Measurements from ENCODE around the gene HRH1.
"Not testable (repeated sequence)": the region's sequence is repeated elsewhere in the genome, so short reads cannot be mapped to it uniquely, and the experiment has no call there.

Gene HRH1

DNA sequence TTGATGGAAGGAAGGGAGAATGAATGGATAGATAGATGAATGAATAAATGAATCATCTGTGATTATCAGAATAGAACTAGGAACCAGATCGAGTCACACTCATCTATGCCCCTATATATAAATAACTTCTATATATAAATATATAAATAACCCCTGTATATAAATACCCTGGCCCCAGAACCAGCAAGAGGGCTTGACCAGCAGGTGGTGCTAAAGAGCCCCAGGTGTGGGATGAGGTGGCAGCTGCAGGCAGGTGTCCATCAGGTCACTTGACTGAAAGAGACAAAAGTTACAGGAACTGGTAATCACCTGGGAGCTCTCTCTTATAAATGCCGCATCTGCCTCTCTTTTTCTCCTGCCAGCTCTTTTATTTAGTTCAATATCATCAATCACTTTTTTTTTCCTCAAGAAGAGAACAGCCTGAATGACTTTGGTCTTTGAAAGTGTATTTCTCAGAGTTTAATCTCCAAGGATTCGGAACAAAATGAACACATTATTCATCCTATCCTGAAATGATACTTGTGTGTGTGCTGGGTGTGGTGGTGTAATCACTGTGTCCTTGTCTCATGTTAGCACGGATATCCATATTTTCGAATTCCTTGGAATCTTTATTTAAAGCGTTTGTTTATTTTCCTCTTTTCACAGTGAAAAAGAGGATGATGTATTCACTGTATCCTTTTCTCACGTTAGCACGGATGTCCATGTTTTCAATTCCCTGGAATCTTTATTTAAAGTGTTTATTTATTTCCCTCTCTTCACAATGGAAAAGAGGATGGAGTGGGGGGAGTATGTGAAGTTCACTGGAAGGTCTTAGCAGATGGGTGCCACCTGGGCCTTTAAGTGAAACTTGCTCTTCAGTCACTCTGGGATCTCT is 82.5 kb downstream of the HRH1 start:
- DNase-seq (ENCODE audit: low read depth in 2 of 3, low spot score in 2 of 3), result peak; percentile 51 to 73 (median 57)

DNA sequence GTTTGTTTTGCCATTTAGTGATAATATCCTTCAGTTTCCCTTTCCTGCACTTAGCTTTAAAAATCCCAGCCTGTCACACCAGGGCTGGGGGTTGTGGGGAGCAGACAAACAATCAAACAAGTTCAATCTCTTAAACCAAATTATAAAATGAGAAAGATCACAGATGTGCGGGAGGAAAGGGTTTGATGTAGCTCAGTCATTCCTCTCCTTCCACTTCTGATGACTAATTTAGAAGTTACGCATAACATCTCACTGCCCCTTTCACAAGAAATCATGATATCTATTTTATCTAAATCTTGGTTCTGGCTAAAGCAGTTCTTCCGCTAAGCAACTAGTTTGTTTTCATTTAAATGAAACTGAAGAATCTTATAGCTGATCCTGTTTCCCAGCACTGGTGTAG is 83.8 kb downstream of the HRH1 start:
- no peak for DNase-seq (ENCODE audit: low read depth in 2 of 3, low spot score in 2 of 3)

DNA sequence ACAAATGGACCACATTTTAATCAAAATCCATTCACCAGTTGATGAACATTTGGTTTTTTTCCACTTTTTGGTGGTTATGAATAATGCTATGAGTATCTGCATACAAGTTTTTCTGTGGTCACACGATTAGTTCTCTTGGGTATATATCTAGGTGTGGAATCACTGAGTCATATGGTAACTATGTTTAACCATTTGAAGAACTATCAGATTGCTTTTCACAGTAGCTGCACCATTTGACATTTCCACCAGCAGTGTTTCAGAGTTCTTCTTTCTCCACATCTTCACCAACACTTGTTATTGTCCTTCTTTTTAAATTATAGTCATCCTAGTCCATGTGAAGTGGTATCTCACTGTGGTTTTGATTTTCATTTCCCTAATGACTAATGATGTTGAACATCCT is 84.6 kb downstream of the HRH1 start:
- no peak for DNase-seq (ENCODE audit: low read depth in 2 of 3, low spot score in 2 of 3)

DNA sequence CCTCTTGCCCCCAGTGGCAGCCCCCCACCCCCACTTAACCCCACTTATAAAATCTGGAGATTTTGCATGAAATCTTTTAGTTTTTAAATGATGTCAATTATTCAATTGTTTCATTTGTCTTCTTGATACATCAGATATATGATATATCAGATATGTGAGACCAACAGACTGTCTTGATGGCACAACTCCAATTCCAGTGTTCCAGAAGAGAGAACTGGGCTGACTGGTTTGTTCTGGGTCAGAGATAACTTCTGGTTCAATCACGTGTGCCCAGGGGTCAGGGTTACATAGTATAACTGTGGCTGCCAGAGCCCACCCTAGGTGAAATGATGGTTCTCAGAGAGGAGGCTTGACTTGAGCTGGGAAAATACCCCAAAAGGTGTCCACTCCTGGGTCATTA is 85.5 kb downstream of the HRH1 start:
- DNase-seq (ENCODE audit: low read depth in 2 of 3, low spot score in 2 of 3), result no peak

DNA sequence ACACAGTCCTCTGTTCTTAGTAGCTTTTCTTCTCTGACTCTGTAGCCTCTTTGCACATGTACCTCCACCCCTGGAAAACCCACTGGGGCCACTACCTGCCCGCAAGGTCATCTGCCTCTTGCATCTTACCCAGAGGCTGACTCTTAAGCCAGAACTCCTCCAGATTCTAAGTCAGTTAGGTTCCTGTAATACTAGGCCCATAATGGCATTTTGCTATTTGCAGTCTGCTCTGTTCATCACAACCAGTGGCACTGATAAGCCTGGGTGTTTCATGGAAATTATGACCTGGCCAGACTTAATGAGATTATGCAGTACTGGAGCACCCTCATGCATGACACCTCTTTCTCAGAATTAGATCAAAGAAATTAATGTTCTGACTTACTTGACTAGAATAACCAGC is 86.2 kb downstream of the HRH1 start:
- peak in 1 of 3 experiments; percentile 20 for DNase-seq (ENCODE audit: low read depth in 2 of 3, low spot score in 2 of 3)

DNA sequence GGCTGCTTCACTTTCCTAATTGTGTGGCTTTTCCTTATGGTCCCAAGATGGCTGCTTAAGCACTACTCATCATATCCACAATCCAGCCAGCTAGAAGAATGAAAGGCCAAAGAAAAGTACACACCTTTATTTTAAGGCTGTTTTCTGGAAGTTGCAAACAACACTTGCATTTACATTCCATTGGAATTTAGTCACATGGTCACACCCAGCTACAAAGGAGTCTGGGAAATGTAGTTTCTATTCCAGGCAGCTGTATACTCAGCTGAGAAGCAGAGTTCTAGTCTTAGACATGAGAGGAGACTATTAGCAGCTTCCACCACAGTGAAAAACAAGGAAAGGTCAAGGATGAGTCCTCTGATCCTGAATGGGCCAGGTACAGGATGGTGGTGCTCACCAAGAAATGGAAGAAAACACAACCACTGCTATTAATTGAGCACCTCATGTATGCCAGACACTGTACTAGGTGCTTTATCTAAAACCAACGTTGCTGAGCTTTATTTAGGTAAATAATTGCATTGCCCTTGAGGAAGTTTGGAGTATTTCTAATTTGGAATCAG is 89.9 kb downstream of the HRH1 start:
- DNase-seq (ENCODE audit: low read depth in 2 of 3, low spot score in 2 of 3), result no peak

DNA sequence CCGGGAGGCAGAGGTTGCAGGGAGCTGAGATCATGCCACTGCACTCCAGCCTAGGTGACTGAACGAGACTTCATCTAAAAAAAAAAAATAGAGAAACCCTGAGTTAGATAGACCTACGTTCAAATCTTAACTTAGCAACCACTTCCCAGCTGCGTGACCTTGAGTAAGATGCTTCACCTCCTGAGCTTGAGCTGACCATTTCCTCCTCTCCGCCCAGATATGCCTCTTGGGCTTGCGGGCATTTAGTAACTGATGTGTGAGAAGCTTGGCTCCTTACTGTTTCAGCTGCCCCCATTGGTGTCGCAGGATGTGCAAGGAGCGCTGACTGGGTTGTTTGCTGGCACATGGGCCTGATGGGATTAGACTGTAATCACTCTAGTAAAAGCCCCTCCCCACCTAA is 91.0 kb downstream of the HRH1 start:
- DNase-seq (ENCODE audit: low read depth in 2 of 3, low spot score in 2 of 3), result no peak

DNA sequence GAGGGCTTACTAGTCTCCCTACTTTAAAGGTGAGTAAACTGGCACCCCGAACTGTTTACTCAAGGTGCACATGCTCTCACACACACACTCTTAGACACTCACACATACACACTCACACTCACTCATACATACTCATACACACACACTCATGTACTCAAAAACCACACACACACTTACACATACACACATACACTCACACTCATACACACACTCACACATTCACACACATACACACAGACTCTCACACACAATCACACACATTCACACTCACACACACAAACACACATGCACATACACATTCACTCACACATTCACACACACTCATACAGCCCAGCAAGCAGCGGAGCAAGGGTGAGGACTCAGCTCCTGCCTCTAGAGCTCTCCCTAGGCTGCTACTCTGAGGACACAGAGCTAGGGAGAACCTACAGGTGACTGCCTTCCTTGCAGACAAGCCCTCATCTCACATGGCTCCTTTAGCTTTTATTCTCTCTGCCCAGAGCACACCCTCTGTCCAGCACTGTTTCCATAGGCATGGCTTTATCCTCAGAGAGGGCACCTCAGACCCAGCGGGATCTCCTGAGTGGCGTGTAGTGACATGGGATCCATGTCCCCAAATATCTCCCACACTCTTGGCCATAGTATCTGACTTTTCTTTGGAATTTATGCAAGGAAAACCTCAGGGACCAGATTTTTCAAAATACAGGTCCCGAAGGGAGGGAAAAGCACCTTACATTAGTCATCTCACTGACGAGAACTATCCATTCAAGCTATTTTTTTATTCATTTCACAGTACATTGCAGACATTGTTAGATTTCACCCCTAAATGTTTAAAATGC is 91.8 kb downstream of the HRH1 start:
- DNase-seq (ENCODE audit: low read depth in 2 of 3, low spot score in 2 of 3), result no peak

DNA sequence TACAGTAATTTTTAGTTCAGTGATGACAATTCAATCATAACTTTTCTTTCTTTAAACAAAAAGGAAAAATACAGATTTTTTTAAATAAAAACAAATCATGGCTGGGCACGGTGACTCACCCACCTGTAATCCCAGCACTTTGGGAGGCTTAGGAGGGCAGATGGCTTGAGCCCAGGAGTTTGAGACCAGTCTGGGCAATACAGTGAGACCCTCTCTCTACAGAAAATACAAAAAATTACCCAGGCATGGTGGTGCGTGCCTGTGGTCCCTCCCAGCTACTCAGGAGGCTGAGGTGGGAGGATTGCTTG is 92.3 kb downstream of the HRH1 start:
- no peak for DNase-seq (ENCODE audit: low read depth in 2 of 3, low spot score in 2 of 3)

DNA sequence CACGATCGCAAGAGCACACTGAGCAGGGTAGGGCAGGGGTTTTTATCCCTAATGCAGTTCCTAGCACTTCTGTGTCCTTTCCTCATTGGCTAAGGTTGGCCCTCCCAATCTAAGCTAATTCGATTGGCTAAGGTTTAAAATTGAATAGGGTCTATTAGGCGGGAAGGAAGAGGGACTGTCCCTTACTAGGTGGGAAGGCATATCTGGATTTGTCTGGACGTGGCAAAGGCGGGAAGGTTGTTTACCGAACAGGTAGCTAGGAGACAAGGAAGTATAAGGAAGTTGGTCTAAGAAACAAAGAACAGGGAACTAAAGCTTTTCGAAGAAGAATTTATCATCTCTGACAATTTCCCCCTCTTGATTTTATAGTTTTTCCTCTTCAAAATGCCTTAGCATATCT is 93.1 kb downstream of the HRH1 start:
- no peak for DNase-seq (ENCODE audit: low read depth in 2 of 3, low spot score in 2 of 3)

DNA sequence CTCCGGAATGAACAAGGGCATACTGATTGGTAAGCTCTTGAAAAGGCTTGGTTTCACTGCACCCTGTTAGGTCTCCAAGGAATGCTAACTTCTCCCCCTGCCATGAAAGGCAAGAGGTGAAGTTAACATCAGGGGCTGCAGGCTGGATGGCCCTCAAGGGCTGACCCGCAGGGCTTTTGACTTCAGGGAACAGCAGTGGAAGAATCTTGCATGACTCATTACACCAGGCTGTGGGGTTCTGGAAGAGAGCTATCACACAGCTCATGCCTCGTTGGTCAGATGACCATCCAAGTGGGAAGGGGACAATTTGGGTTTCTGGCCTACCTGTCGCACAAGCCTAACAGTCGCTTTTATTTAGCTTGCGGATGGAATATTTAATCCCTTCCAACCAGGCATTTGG is 94.3 kb downstream of the HRH1 start:
- DNase-seq (ENCODE audit: low read depth in 2 of 3, low spot score in 2 of 3), result no peak

DNA sequence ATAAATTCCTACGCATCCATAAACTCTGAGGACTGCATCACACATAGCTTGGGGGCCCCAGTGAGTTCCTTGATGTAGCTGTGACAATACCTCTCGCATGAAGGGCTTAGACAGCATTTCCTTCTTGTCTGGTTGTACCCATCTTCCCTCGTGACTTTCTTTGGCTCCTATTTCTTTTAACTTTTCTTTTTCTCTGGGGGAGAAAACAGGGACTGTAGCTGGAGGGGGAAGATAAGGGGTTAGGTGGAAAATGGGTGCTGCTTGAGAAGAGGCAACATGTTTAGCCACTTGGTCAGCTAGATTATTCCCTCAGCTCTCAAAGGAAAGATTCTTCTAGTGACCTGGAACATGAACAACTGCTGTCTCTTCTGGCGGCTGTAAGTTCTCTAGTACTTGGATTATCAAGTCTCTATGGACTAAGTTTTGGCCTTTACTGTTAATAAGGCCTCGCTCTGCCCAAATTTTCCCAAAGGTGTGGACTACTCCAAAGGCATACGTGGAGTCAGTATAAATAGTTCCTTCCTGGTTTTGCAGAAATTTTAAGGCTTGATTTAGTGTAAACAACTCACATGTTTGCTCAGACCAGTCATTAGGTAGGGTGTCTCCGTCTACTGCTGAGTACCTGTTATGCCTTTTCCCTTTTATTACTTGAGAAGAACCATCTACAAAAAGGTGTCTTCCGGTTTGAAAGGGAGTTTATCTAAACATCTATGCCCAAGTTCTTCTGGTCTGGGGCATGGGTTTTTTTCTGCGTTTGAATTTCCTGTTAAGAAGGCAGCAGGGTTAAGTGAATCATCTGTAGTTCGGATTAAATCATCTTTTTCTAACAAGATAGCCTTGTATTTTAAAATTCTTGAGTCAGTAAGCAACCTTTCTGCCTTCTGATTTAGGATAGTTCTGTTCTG is 96.9 kb downstream of the HRH1 start:
- no peak for DNase-seq (ENCODE audit: low read depth in 2 of 3, low spot score in 2 of 3)

DNA sequence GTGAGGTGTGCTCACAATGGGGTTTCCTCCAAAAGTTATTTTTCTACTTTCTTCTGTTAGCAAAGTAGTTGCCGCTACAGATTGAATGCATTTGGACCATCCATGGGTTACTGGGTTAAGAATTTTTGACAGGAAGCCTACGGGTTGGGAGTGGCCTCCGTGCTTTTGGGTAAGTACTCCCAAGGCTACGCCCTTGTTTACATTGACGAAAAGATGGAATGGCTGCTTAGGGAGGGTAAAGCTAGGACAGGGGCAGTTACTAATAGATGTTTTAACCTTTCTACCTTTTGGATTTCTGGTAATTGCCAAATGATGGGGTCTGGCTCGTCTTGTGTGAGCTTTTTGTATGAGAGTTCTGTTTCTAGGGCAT is 97.5 kb downstream of the HRH1 start:
- DNase-seq (ENCODE audit: low read depth in 2 of 3, low spot score in 2 of 3), result no peak

DNA sequence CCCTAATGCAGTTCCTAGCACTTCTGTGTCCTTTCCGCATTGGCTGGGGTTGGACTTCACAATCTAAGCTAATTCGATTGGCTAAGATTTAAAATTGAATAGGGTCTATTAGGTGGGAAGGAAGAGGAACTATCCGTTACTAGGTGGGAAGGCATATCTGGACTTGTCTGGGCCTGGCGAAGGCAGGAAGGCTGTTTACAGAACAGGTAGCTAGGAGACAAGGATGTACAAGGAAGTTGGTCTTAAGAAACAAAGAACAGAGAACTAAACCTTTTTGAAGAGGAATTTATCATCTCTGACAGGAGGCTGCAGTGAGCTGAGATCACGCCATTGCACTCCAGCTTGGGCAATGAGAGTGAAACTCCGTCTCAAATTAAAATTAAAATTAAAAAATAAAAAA is 100.6 kb downstream of the HRH1 start:
- no peak for DNase-seq (ENCODE audit: low read depth in 2 of 3, low spot score in 2 of 3)

DNA sequence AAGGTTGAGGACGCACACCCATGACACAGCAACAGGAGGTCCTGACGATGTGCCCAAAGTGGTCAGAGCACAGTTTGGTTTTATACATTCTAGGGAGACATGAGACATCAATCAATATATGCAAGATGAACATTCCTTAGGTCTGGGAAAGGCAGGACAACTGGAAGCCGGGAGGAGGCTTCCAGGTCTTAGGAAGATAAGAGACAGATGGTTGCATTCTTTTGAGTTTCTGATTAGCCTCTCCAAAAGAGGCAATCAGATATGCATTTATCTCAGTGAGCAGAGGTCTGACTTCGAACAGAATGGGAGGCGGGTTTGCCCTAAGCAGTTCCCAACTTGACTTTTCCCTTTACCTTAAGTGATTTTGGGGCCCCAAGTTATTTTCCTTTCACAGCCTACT is 101.2 kb downstream of the HRH1 start:
- not testable (repeated sequence) for DNase-seq (ENCODE audit: low read depth in 2 of 3, low spot score in 2 of 3)

DNA sequence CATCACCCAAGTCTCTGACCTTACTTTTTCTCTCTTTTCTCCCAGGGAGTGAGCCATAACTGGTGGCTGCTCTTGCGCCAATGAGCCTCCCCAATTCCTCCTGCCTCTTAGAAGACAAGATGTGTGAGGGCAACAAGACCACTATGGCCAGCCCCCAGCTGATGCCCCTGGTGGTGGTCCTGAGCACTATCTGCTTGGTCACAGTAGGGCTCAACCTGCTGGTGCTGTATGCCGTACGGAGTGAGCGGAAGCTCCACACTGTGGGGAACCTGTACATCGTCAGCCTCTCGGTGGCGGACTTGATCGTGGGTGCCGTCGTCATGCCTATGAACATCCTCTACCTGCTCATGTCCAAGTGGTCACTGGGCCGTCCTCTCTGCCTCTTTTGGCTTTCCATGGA is 104.7 kb downstream of the HRH1 start:
- no peak for DNase-seq (ENCODE audit: low read depth in 2 of 3, low spot score in 2 of 3)

DNA sequence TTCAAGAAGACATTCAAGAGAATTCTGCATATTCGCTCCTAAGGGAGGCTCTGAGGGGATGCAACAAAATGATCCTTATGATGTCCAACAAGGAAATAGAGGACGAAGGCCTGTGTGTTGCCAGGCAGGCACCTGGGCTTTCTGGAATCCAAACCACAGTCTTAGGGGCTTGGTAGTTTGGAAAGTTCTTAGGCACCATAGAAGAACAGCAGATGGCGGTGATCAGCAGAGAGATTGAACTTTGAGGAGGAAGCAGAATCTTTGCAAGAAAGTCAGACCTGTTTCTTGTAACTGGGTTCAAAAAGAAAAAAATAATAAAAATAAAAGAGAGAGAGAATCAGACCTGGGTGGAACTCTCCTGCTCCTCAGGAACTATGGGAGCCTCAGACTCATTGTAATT is 106.2 kb downstream of the HRH1 start:
- DNase-seq (ENCODE audit: low read depth in 2 of 3, low spot score in 2 of 3), result no peak

DNA sequence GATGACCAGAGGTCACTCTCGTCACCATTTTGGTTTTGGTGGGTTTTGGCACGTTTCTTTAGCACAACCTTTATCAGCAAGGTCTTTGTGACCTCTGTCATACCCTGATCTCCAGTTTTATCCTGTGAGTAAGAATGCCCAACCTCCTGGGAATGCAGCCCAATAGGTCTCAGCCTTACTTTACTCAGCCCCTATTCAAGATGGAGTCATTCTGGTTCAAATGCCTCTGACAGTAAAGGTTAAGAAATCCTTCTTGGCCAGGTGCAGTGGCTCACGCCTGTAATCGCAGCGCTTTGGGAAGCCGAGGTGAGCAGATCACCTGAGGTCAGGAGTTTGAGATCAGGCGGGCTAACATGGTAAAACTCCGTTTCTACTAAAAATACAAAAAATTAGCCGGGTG is 114.7 kb downstream of the HRH1 start:
- DNase-seq (ENCODE audit: low read depth in 2 of 3, low spot score in 2 of 3), result no peak

DNA sequence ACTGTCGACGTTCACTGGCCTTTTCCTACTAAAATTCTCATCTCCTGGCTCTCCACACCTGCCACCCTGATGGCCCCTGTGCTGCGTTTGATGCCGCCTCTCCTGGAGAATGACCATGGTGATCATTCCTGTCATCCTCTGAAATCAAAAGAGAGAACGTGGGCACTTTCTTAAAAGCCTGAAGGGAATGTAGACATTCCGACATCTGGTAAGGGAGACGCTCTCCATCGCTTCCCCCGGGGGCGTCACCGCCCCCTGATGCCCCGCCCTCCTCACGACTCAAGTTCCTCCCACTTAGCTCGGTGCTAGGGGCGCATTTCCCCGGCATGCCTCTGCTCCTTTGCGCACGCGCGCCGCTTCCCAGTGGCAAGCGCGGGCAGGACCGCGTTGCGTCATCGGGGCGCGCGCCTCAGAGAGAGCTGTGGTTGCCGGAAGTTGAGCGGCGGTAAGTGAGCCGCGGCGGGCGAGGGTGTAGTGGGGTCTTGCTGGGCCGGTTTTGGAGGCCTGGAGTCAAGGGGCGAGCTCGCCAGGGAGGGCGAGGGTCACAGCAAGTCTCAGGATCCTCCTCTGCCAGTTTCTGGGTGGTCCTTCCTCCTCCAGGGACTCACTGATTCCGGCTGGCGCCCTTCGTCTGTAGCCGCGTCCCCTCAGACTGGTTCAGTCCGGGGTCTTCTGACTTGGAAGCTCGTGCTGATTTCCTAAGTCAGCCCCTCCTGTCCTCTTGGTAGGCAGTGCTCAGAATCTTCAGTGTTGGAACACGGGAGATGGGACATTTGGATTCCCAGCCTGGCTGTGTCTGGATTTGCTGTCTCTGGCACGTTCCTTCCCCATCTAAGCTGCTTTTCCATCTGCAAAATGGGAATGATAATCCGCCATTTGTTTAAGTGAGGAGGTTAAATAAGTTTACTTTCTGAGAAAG is 118.0 kb downstream of the HRH1 start, which contains the start of gene ATG7:
Gene ATG7, plus strand, starts transcription at position 412 of the 919 bp plus-strand sequence. CDS start 26,299 bp downstream, outside the sequence.
- peak; percentile 89 to 93 (median 93) for DNase-seq (ENCODE audit: low read depth in 2 of 3, low spot score in 2 of 3)
